GM10248 (cell line): ENCODE results near the gene FARS2.

Experiments
- CTCF ChIA-PET: fragments of 300-600 bp; sonication (Branson Sonifier 250); formaldehyde crosslinking; extraction: SDS; loops from one replicate; lab custom pipeline; 2021; ENCODE audit warnings: antibody characterized with exemption; lab: Yijun Ruan, JAX
- POLR2A ChIA-PET: fragments of 350-650 bp; sonication (Branson Sonifier 250); formaldehyde crosslinking; extraction: SDS; loops from one replicate; lab custom pipeline; 2020; ENCODE audit warnings: antibody characterized with exemption; lab: Yijun Ruan, JAX
- DNase-seq: peaks from one replicate; pipeline ENCODE4 v3.0.0; 2012; ENCODE audit errors: extremely low spot score
- CTCF ChIP-seq: IDR thresholded peaks from 2 replicates; pipeline ENCODE4 v1.5.1; 2012; ENCODE audit warnings: mild to moderate bottlenecking, low read depth; ENCODE audit errors: extremely low read depth, missing control alignments, control extremely low read depth

Gene FARS2

GRCh38 chr6:5670811-5671561, 409.7 kb downstream of the FARS2 start:
- ChIA-PET POLR2A (no interaction called here), CTCF (interaction anchor here (0.8 to 3.4 kb wide), 5 partner anchors 9 to 200 kb away, joined by 3 to 17 read pairs (median 4); no protein-coding TSS in a partner anchor)
- peak; percentile 57 for DNase-seq
- no peak for TF ChIP-seq CTCF

GRCh38 chr6:5671601-5672559, 410.6 kb downstream of the FARS2 start:
- no peak for TF ChIP-seq CTCF
- DNase-seq = no peak
- ChIA-PET POLR2A (no interaction called here), CTCF (interaction anchor here (0.8 to 3.4 kb wide), 5 partner anchors 10 to 201 kb away, joined by 3 to 17 read pairs (median 4); no protein-coding TSS in a partner anchor)

GRCh38 chr6:5672581-5673011, 411.3 kb downstream of the FARS2 start:
- no peak for DNase-seq
- ChIA-PET POLR2A (no interaction called here), CTCF (interaction anchor here (1.4 to 3.4 kb wide), 2 partner anchors 10 to 55 kb away, joined by 3 to 17 read pairs; no protein-coding TSS in a partner anchor)
- TF ChIP-seq CTCF = no peak

GRCh38 chr6:5673019-5673790, 411.9 kb downstream of the FARS2 start:
- CTCF ChIA-PET = interaction anchor here (3.4 kb wide), 1 partner anchor 11 kb away, joined by 17 read pairs; no protein-coding TSS in a partner anchor
- POLR2A ChIA-PET = no interaction called here
- no peak for TF ChIP-seq CTCF
- no peak for DNase-seq

- TF ChIP-seq CTCF = no peak
- ChIA-PET CTCF (no interaction called here), POLR2A (no interaction called here)
- DNase-seq = no peak
Observed at GRCh38 chr6:5674141-5674540, 412.8 kb downstream of the FARS2 start.
